Panc1 (cell line): ENCODE measurements around the gene B3GALT4. TPM values are rescaled to one million over a fixed set of nuclear protein-coding genes. Genes with fewer than 3 reads are reported as not detected.

Experiments used
- ATAC-seq: fragments of 200-7000 bp; cut with Tn5 transposase; 2 replicates; pipeline ENCODE4 v1.9.1; 2020; ENCODE audit warnings: mild to moderate bottlenecking, moderate library complexity
- BruUV-seq: library from RNA; stranded (reverse); fragments of 400-500 nt; replicated peaks from 2 replicates; lab custom pipeline; 2021; lab: Mats Ljungman, UMichigan
- CTCF ChIA-PET: fragments of 300-600 bp; sonication (Branson Sonifier 250); formaldehyde crosslinking; loops from one replicate; lab custom pipeline; 2022; ENCODE audit warnings: antibody characterized with exemption; lab: Charles Lee
- POLR2A ChIA-PET: fragments of 300-600 bp; sonication (Branson Sonifier 250); formaldehyde crosslinking; loops from one replicate; lab custom pipeline; 2022; ENCODE audit warnings: antibody characterized with exemption; lab: Charles Lee
- DNase-seq: peaks from one replicate; pipeline ENCODE4 v3.0.0-alpha.2; 2010; ENCODE audit warnings: low read depth, low spot score
- H3K27ac ChIP-seq: 2 replicates; pipeline ENCODE4 v1.5.1; 2011; ENCODE audit warnings: mild to moderate bottlenecking, low read length, inconsistent platforms
- H3K27me3 ChIP-seq: fragments of 200-500 bp; sonication (Bioruptor generic); 2 replicates; pipeline ENCODE4 v1.6.0; 2014; ENCODE audit warnings: low read length, inconsistent platforms; ENCODE audit not compliant: control insufficient read depth, insufficient read depth
- H3K36me3 ChIP-seq: fragments of 200-500 bp; sonication (Bioruptor generic); 2 replicates; pipeline ENCODE4 v1.5.1; 2014; ENCODE audit warnings: inconsistent platforms, mild to moderate bottlenecking, low read length, moderate library complexity; ENCODE audit not compliant: control insufficient read depth, insufficient read depth
- H3K4me1 ChIP-seq: 2 replicates; pipeline ENCODE4 v1.5.1; 2011; ENCODE audit warnings: inconsistent platforms, mild to moderate bottlenecking, low read length, moderate library complexity; ENCODE audit not compliant: control insufficient read depth, insufficient read depth
- H3K4me3 ChIP-seq, 2 experiments: 2 replicates each; pipeline ENCODE4 v1.5.1; 2011 to 2012; ENCODE audit warnings: low read depth in 2 of 2, low read length in 2 of 2, mild to moderate bottlenecking in 2 of 2, inconsistent platforms in 1 of 2, moderate library complexity in 1 of 2
- H3K9me3 ChIP-seq: fragments of 200-500 bp; sonication (Bioruptor generic); 2 replicates; pipeline ENCODE4 v1.5.1; 2014; ENCODE audit warnings: low read depth, mild to moderate bottlenecking, inconsistent platforms, low read length, moderate library complexity; ENCODE audit not compliant: control insufficient read depth, insufficient read depth
- POLR2AphosphoS5 ChIP-seq: IDR thresholded peaks from 2 replicates; pipeline ENCODE4 v1.6.1; 2012; ENCODE audit warnings: mild to moderate bottlenecking, low read depth, low read length, moderate library complexity
- SIN3A ChIP-seq: IDR thresholded peaks from 2 replicates; pipeline ENCODE4 v1.6.1; 2012; ENCODE audit warnings: low read depth, mild to moderate bottlenecking, low read length, moderate library complexity, borderline replicate concordance; ENCODE audit not compliant: insufficient read depth
- TCF7L2 ChIP-seq: IDR thresholded peaks from 2 replicates; pipeline ENCODE4 v1.6.1; 2011; ENCODE audit warnings: mild to moderate bottlenecking, low read depth, low read length, inconsistent platforms
- in situ Hi-C: cut with HindIII; loops from 2 replicates; pipeline ENCODE4 v1.10.0; 2016; ENCODE audit warnings: low sequenced_read_pairs, low pct_unique_long_range_greater_than_20kb
- intact Hi-C: fragments of 100-400 bp; cut with micrococcal nuclease; formaldehyde crosslinking; loops from one replicate; pipeline ENCODE4 v1.10.0; 2022; ENCODE audit not compliant: unreplicated experiment
- total RNA-seq: library from RNA; stranded (reverse); gene quantifications from one replicate; pipeline ENCODE4 v1.2.1, GENCODE V29; 2021; ENCODE audit not compliant: unreplicated experiment
- TF ChIP-seq, protein P1 (sequence below), 2 experiments: IDR thresholded peaks; 2 replicates each; pipeline ENCODE4 v1.6.1; 2011 to 2012; ENCODE audit warnings: low read depth in 2 of 2, control low read depth in 1 of 2, low read length in 1 of 2, mild to moderate bottlenecking in 1 of 2, moderate library complexity in 1 of 2; ENCODE audit not compliant: insufficient read depth in 1 of 2
- TF ChIP-seq, protein P2 (sequence below): fragments of 450-650 bp; IDR thresholded peaks from 2 replicates; pipeline ENCODE4 v1.5.1; 2017; ENCODE audit warnings: mild to moderate bottlenecking

Gene B3GALT4
- total RNA-seq, 1 experiment from 2014 or later: 6.0 TPM

DNA sequence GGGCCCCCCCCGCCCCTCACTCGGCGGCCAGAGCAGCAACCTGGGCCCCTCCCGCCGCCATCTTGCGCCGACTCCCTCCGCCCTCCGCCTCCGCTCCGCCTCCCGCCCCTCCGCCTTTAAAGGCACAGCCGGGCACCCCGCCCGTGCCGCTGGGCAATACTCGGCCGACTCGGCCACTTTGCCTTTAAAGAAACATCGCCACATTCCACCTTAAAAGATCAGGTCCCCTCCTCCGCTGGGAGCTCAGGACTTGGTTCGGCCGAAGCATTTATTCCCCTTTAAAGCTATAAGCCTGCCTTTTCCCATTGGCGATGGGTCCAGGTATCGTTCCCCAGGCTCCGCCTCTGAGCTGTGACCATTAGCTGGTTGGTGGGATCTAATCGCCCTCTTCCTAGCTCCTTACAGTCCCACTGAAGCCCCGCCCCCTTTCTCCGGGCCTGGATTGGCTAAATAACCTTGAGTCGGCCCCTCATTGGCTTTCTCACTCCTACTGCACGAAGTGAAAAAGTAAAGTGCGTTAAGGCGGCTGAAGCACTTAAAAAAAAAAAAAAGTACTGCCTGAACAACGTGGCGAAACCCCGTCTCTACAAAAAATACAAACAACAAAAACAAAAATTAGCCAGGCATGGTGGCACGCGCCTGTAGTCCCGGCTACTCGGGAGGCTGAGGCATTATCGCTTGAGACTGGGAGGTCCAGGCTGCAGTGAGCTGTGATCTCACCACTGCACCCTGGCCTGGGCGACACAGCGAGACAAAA lies 40.9 kb downstream of the B3GALT4 start, which contains the start of gene ZBTB22:
ZBTB22 (minus strand) TSS at position 76 of the 757 bp plus-strand sequence. CDS start 828 bp downstream, outside the sequence.
- Histone ChIP-seq H3K4me3 (peak within 1 kb of the TSS; percentile 60 to 67), H3K4me1 (peaks cover 55% of the 10 kb centered on the region), H3K9me3 (no peaks in the 10 kb centered on the region), H3K27ac (peak within 1 kb of the TSS; percentile 89), H3K36me3 (peaks cover 18% of the 10 kb centered on the region), H3K27me3 (no peaks in the 10 kb centered on the region)
- peak; percentile 94 for DNase-seq
- ChIA-PET CTCF (interaction anchor here (0.6 to 1.4 kb wide), 7 partner anchors 14 to 383 kb away, joined by 3 to 6 read pairs (median 5); partner anchors contain the start of gene RGL2), POLR2A (interaction anchor here (0.6 to 1.1 kb wide), 4 partner anchors 10 to 1542 kb away, joined by 3 to 6 read pairs (median 3); no protein-coding TSS in a partner anchor)
- peak; percentile 82 for ATAC-seq
- TF ChIP-seq POLR2AphosphoS5 (peak; percentile 80), TCF7L2 (no peak)
- no TSS peak for BruUV-seq
- in situ Hi-C loops (no loop called here), intact Hi-C loops (no loop called here)

DNA sequence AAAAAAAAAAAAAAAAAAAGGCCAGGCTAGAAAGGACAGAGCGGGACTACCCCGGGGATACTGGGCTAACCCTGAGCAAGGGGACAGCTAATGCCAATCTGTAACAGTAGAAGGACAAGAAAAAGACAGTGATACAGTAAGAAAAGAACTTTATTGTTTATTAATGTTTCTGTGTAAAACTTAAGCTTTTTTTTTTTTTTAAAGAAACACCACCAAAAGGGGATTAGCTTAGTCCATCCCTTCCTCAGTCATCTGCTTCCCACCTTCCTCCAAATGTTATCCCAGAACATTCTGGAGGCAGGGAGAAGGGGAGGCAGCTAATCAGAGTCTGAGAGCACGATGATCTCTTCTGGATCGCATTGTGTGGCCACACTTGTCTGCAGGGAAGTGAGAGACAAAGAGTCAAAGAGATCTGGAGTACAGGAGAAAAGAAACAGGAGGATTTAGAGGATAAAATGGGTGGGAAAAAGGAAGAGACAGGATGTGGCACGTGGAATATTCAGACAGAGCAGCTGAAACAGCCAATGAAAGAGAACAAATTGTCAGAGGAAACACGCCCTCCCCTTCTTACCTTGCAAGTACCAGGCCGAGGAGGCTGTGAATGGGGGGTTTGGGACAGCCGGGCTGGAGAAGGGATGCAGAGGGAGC lies 41.6 kb downstream of the B3GALT4 start:
- peak overlapping the region; percentile 89 for H3K27ac ChIP-seq
- TF ChIP-seq SIN3A (no peak), TCF7L2 (no peak), POLR2AphosphoS5 (no peak)
- TF ChIP-seq, protein P1, sequence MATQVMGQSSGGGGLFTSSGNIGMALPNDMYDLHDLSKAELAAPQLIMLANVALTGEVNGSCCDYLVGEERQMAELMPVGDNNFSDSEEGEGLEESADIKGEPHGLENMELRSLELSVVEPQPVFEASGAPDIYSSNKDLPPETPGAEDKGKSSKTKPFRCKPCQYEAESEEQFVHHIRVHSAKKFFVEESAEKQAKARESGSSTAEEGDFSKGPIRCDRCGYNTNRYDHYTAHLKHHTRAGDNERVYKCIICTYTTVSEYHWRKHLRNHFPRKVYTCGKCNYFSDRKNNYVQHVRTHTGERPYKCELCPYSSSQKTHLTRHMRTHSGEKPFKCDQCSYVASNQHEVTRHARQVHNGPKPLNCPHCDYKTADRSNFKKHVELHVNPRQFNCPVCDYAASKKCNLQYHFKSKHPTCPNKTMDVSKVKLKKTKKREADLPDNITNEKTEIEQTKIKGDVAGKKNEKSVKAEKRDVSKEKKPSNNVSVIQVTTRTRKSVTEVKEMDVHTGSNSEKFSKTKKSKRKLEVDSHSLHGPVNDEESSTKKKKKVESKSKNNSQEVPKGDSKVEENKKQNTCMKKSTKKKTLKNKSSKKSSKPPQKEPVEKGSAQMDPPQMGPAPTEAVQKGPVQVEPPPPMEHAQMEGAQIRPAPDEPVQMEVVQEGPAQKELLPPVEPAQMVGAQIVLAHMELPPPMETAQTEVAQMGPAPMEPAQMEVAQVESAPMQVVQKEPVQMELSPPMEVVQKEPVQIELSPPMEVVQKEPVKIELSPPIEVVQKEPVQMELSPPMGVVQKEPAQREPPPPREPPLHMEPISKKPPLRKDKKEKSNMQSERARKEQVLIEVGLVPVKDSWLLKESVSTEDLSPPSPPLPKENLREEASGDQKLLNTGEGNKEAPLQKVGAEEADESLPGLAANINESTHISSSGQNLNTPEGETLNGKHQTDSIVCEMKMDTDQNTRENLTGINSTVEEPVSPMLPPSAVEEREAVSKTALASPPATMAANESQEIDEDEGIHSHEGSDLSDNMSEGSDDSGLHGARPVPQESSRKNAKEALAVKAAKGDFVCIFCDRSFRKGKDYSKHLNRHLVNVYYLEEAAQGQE (IDR thresholded peaks at IDR 0.05; ENCODE audit: insufficient read depth in 1 of 2, low read depth in 2 of 2, low read length in 1 of 2): no peak
- TF ChIP-seq, protein P2, sequence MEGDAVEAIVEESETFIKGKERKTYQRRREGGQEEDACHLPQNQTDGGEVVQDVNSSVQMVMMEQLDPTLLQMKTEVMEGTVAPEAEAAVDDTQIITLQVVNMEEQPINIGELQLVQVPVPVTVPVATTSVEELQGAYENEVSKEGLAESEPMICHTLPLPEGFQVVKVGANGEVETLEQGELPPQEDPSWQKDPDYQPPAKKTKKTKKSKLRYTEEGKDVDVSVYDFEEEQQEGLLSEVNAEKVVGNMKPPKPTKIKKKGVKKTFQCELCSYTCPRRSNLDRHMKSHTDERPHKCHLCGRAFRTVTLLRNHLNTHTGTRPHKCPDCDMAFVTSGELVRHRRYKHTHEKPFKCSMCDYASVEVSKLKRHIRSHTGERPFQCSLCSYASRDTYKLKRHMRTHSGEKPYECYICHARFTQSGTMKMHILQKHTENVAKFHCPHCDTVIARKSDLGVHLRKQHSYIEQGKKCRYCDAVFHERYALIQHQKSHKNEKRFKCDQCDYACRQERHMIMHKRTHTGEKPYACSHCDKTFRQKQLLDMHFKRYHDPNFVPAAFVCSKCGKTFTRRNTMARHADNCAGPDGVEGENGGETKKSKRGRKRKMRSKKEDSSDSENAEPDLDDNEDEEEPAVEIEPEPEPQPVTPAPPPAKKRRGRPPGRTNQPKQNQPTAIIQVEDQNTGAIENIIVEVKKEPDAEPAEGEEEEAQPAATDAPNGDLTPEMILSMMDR: no peak
- H3K4me3 ChIP-seq: peak overlapping the region; percentile 60 to 67
- no peaks in the 10 kb centered on the region for H3K27me3 ChIP-seq
- peaks cover 18% of the 10 kb centered on the region for H3K36me3 ChIP-seq
- BruUV-seq: no TSS peak
- peaks cover 55% of the 10 kb centered on the region for H3K4me1 ChIP-seq
- POLR2A ChIA-PET: interaction anchor here (0.6 kb wide), 1 partner anchor 10 kb away, joined by 3 read pairs; no protein-coding TSS in a partner anchor
- intact Hi-C loops (no loop called here), in situ Hi-C loops (no loop called here)
- DNase-seq: no peak
- no peak for ATAC-seq
- no peaks in the 10 kb centered on the region for H3K9me3 ChIP-seq
- CTCF ChIA-PET: interaction anchor here (0.6 to 0.9 kb wide), 3 partner anchors 58 to 383 kb away, joined by 3 to 5 read pairs (median 4); no protein-coding TSS in a partner anchor
